Putamen (tissue), 1 donor: Measurements from ENCODE around the gene C2orf76.

Experiments used
- DNase-seq: peaks from one replicate; pipeline ENCODE4 v3.0.0-alpha.2; 2016; ENCODE audit warnings: low spot score

C2orf76 gene

DNA sequence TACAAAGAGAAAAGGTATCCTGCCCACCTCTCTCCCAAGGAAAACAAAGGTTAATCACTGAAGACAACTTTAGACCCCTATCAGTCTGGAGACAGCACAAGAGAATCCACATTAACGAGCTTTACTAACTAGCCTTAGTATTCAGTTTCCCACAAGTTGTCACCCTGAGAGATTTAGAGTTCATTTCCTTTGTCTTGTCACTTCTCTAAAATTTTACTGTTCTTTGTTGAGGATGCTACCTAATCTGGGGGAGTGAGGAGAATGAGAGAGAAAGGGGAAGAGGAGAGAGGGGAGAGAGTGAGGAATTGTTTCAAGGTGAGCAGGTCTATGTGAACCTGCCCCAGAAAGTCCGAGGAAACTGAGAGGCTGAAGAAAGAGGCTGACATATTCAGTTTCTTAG lies 28.4 kb downstream of the C2orf76 start:
- no peak for DNase-seq

DNA sequence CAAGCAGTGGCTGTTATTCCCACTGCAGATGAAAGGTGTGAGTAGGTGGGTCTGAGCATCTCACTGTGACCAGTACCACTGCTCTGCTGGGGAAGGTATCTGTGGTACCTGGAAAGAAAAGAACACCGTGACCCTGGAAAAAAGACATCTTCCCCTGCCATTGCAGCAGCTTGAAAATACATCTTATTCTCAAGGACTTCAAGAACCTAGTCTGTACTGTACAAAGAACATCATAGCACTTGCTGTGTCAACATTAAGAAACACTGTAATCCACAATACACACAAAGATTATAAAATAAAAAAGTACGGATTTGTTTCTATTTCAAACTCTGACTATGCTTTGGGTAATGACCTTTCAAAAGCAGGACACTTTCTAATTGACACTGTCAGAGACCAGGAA lies 28.9 kb downstream of the C2orf76 start:
- no peak for DNase-seq

DNA sequence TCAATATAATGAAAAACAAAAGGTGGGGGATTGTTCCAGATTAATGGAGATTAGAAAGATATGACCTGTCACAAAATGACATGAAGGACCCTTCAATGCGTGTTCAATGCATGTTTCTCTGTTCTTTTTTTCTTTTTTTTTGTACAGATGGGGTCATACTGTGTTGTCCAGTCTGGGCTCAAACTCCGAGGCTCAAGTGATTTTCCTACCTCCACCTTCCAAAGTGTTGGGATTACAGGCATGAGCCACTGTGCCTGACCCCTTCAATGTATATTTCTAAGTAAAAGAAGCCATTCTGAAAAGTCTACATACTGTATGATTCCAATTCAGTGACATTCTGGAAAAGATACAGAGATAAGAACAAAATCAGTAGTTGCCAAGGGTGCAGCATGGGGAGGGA lies 32.8 kb downstream of the C2orf76 start:
- DNase-seq = no peak

DNA sequence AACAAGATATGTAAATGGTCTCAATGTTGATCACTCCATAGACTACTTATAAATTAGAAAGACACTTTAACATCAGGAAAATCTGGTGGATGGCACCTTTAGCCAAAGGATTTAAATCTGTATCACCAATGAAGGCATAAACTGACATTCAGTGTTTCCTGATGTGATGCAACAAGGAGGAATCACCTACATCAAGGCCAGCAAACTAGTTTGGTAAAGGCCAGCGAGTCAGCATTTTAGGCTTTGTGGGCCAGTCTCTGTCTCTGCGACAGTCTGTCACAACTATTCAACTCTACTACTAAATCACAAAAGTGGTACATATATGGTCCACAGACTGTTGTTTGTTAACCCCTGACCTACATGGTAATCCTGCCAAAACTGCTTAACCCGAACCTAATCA lies 33.3 kb downstream of the C2orf76 start:
- no peak for DNase-seq

DNA sequence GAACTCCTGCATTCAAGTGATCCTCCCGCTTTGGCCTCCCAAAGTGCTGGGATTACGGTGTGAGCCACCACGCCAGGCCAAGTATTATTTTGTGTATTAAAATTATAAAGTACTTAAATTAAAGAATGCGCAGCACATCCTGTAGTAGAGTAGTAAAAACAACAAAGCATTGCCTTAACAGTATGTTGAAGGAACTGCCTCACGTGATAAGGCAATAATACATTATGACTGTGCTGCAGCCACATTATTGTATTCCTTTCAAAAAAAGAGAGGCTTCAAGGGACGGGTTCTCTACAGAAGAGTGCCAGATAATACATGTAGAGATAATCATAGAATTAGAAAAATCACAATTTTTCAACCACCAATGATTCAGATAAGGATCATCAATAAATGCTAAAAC lies 33.7 kb downstream of the C2orf76 start:
- DNase-seq = no peak

DNA sequence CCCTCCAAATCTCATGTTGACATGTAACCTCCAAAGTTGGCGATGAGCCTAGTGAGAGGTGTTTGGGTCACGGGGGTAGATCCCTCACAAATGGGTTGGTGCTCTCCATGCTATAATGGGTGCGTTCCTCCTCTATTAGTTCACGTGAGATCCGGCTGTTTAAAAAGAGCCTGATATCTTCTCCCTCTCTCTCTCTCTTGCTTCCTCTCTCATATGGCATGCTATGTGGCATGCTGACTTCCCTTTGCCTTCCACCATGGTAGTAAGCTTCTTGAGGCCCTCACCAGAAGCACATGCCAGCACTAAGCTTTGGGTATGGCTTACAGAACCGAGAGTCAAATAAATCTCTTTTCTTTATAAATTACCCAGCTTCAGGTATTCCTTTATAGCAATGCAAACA lies 39.2 kb downstream of the C2orf76 start:
- DNase-seq = no peak

DNA sequence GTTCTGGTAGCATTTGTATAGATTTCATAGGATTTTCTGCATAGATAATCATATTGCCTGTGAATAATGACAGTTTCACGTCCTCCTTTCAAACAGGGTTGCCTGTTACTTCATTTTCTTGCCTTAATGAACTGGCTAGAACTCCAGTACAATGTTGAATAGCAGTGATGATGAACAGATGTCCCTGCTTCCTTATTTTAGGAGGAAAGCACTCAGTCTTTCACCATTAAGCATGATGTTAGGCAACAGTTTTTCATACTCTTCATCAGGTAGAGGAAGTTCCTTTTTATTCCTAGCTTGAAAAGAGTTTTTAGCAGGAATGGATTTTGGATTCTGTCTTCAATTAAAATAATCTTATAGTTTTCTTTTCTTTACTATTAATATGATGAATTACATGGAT lies 39.7 kb downstream of the C2orf76 start:
- no peak for DNase-seq

DNA sequence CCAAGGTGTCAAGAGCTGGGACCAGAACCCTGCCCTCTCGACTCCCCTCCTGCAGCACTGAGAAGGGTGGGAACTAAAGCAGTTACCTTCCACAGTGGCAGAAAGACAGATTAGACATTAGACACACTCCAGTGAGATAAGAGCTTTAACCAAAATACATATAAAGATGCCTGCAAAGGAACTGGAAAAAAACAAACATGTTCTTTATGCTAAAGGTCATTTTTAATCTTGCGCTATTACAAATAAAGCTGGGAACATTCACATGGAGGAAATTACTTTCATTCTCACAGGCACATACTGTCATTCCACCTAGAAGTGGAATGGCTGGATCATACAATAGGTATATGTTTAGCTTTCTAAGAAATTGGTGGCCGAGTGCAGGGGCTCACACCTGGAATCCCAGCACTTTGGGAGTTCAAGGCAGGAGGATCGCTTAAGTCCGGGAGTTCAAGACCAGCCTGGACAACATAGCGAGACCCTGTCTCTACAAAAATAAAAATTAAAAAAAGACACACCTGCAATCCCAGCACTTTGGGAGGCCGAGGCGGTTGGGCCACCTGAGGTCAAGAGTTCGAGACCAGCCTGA lies 41.9 kb downstream of the C2orf76 start:
- no peak for DNase-seq

DNA sequence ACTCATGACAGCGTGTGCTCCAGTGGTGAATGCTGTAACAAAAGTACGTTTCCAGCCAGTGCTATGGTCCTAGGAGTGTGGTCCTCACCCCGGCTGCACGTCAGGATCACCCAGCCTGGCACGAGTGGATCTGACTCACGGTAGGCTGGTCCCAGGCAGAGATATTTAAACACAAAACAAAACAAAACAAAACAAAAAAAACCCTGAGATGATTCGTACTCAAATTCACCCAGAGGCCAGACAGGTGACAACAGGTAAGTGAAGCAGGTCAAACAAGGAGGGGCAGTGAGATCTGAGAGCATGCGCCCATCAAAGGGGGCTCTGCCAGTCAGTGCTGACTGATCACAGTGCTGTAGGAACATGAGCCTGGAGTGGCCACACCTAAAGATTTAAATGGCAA lies 43.2 kb downstream of the C2orf76 start:
- no peak for DNase-seq

DNA sequence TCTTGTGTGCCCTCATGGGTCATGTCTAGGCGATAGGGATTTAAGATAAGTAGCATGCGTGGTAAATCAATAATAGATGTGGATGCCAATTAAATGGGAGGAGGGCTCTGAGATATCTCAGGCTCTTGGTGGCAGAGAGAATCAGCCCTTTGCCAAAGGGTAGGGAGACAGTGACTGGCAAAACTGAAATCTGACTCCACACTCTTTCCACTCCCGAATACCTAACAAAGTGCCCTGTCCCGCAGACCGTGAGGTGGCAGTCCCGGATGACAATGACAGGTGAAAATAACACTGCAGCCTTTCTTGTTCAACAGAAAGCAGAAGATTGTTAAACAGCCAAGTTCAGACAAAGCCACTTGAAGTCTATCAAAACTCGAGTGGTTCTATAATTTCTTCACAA lies 47.0 kb downstream of the C2orf76 start:
- no peak for DNase-seq

DNA sequence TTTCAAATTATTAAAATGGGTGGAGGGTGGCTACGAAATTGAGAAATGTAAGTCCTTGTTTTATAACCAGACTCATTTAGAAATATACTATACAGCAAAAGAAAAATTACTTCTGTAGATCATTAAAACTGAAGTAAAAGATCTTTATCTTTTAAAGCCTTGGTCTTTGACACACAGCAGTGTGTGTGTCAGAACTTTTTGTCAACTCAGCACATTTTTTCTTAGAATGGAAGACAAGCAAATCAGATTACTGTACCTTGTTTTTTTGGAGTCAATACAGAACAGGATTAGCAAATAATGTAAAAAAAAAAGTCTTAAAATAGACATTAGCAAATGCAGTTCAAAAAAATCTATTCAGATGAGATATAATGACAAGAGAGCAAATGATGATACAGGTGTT lies 49.1 kb downstream of the C2orf76 start:
- no peak for DNase-seq

DNA sequence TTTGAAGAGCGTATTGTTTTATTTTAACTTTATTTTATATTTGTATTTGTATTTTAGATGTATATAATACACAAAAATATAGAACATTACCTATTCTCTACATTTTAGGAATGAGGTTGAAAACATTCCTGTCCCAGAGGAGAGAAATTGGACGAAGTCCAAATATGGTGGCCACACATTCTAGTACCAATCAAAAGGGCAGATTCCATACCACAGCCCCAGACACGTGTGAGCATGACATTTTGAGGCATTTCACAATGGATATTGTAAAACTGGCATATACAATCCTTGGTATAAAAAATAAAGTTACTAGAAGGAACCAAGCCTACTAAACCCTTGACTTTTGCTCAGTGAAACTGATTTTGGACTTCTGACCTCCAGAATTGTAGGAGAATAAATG lies 50.6 kb downstream of the C2orf76 start:
- DNase-seq = no peak

DNA sequence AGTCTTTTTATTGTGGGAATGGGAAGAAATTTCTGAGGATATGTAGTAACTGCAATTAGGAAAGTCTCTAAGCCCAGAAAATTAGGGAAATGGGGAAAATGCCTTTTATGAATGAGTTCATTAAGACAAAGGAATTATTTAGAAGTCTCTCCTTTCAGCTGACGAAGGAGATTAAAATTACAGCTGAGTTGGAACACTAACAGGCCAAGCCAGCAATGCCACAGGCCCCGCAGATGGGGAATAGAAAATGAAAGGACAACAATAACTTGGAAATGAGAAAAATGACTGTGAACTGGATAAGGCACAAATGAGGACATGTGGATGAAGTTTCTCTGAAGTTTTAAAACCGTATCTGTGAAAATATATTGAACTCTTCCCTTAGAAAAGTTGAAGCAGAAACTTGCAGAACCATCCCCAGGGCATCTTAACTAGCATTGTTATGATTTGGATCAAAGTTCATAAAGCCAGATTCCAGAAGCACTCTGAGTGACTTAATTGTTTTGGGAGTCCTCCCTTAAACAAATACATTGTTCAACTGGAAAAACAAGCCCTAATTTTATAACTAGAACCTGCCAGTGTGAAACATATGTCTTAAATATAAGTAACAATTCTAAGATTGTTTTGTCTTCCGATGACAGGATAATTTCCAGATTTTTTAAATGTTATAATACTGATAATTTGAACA lies 51.3 kb downstream of the C2orf76 start:
- no peak for DNase-seq

DNA sequence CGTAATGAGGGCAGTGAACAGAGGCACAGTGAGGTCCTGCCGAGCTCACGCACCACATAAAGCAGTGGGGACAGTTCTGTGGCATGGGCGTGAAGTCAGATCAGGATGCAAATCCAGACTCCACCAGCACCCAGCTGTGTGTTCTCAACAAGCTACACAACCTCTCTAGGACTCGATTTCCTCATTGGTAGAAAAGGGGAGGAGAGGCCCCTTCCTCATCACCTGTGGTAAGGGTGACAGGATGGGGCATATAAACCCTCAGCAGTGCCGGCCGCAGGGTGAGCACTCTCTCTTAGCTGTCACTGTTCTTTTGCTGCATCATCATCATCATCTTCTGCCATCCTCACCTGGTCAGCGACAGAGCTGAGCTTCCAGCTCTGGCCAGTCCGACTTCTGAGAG lies 54.8 kb downstream of the C2orf76 start:
- DNase-seq = no peak

DNA sequence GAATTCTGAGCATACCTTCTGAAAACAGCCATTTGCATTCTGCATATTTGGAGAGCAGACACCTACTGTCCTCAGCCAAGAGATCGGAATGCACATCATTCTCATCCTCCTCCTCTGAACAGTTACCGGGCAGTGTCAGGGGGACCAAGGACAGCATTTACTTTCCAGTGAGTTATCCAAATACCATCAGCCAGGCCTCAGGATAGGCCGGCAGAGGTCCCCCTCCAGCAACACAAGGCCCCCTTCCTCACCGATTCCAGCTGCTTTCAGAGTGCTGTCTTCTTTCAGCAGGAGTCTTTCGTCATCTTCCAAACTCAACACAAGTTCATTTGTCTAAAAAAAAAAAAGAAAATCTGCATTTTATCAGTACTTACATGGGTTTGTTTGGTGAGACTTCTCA lies 55.3 kb downstream of the C2orf76 start:
- no peak for DNase-seq

DNA sequence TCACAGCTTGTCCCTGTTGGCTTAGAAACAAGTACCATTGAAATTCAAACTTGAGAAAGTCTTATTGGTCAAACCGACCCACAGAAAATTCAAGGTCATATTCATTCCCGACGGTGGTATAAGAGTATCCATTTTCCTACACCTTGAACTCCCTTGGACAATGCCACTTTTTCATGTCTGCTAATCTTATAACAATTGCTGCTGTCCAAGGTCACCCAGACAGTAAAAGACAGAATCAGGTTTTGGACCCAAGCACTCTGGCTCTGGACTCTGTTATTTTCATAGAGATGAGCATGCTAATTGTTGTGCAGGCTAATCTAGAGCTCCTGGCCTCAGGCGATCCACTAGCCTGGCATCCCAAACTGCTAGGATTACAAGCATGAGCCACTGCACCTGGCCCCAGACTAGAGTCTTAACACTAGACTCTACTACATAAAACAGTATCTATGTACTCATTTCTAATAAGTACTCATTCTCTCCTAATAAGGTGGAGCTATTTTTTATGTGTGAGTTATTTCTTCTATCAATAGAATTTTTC lies 57.8 kb downstream of the C2orf76 start:
- DNase-seq = no peak

DNA sequence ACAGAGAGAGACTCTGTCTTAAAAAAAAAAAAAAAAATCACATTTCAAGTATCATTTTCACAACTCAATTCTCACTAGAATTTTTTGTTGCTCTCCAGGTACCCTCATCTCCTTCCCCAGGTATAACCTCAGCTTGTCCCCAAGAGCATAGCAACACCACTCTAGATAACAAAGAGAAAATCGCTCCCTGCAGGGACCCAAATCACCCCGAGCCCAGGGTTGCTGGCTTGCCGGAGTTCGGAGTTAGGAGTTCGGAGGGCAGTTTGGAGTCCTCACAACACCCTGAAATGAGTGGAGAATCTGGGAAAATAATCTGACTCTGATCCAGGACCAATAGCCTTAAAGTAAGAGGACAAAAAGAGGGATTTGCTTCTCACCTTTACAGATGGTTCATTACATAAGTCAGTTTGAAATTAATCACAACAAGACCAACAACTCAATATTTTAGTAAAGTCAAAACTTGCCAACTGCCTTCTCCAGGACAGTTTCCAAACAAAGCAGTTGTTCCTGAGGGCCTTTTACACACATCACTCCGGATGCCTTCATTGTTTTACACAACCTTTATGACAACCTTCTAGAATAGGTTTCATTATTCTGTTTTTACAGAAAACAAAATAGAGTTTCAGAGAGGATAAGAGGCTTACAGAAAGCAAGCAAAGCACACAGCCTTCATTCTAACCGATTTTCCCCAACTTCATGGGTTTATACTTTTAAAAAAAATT lies 59.1 kb downstream of the C2orf76 start:
- DNase-seq = no peak

DNA sequence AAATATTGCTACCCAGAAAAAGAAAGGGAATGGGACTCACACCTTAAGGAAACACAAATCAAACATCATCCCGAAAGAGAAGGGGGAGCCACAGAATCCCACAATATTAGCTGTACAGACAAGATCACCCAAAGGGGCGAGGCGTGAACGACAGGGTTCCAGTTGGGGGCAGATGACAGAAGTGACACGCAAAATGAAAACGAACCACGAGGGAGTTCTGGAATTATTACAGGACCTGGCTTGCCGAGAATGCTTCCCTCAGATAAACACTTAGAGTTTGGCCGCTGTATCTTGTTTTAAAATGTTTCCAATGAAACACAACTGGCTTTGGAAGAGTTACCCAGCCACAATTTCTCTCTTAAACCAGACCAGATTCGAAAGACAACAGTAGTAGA lies 60.4 kb downstream of the C2orf76 start:
- DNase-seq = no peak

DNA sequence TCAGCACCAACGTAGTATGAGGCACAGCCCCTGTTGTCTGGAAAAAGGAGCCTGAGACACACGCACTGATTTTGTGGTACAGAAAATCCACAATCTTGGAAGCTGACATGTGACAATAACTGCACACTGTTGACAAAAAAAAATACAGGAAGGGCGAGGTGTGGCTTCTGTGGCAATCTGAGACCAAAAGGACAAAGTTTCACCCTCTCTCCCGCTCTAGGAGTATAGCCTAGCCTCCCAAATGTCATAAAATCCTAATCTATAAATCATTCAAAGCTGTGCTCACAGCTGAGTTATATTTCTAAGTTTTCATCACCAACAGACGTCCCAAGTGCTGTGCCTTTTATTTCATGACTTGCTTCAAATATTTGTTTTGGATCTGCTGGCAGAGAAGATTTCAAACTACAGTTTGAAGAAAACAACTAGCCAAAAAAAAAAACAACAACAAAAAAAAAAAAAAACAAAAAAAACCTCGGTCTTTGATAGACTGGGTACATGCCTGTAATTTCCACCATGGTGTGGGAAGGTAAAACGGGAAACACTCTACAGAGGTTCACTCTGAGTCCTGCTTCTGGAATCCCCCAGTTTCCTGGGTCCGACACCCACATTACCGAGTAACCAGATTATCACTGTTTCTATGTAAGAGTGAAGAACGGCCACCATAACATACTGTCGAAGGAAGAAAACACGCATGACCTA lies 61.0 kb downstream of the C2orf76 start:
- no peak for DNase-seq

DNA sequence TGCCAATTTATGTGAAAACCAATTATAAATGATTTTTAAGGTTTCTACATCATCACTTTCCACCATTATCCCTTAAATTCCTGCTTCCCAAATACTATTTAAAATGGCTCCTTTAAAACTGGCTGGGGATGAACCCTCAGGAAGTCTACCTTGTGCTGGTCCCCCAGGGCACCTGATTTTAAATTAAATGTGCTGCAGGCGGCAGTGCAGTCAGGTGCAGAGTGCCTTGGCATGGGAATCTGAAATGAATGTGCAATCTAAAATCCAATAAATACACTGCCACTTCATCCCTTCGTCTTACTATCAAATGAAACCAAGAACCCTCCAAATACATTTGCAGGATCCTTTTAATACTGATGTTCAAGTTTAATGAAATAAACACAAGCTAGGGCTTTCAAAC lies 61.8 kb downstream of the C2orf76 start:
- DNase-seq = no peak

DNA sequence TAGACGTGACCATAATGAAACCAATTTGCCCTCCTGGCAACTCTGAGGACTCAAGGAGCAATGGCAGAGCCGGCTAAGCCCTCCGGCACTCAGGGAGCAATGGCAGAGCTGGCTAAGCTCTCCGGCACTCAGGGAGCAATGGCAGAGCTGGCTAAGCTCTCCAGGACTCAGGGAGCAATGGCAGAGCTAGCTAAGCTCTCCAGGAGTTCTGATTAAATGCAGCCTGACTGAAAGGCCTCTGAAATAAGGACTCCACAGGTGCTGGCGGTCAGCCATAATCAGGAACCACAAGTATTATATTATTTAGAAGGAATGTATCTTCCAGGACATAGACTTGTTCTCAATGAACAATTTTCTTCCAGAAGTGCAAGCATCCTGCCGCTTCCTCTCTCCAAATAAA lies 65.2 kb downstream of the C2orf76 start:
- no peak for DNase-seq

DNA sequence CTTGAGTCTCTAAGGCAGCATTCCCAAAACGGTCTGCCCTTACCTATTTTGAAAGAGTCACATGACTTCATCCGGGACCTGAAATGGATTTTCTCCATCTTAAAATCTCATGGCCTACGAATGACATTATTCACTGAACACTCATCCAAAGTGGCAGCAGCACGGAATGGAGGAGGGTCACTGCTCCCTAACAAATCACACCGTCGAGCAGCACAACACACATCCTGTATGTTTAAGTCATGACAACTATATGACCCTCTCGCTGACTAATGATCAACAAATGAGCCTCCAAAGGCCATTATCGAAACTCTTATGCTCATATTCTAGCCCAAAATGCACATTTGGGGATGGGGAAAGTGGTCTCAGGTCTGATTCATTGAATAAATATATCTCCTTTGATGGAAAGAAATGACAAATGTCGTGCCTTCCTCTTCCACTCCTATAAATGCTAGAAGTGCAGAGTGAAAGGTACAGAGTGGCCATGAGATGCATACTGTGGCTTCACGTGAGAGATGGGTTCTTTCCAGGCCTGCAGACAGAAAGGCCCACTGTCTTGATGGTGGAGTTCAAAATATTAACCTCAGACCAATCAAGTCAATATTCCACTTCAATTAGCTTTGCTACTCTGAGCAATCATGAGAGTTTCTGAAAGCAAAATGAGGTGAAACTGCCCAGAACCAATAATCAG lies 70.8 kb downstream of the C2orf76 start:
- DNase-seq = no peak
